Measurements from ENCODE around the gene RASAL1.

Gene RASAL1

GRCh38 chr12:113096675-113097461 is 38.7 kb downstream of the RASAL1 start:
- DNase-seq (ENCODE audit: low read depth in 2 of 2), result no peak

- no peak for DNase-seq (ENCODE audit: low read depth in 2 of 2)
These were observed 40.2 kb downstream of the RASAL1 start for GRCh38 chr12:113095405-113095804.

- no peak for DNase-seq (ENCODE audit: low read depth in 2 of 2)
These were observed 40.8 kb downstream of the RASAL1 start for GRCh38 chr12:113094738-113095137.

- DNase-seq (ENCODE audit: low read depth in 2 of 2), result no peak
These were observed 42.0 kb downstream of the RASAL1 start for GRCh38 chr12:113093409-113094101.

GRCh38 chr12:113092607-113093408 is 42.8 kb downstream of the RASAL1 start:
- DNase-seq (ENCODE audit: low read depth in 2 of 2), result no peak

DNA sequence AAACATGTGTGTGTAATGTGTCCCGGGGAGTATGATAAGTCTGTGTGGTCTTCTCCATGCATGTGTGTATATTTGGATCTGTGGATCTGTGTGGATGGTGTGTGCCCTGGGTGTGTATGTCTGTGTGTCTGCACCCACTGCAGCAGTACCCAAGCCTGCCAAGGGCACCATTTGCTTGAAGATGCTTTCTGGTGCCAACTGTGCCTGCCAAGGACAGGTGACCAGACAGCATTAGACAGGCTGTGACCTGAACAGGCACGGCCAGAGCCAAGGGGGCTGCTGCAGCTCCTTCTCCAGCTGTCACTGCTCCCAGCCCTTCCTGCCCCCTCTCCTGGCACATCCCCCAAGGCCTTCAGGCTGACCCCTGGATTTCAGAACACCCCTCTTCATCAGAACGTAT is 44.1 kb downstream of the RASAL1 start:
- no peak for DNase-seq (ENCODE audit: low read depth in 2 of 2)

GRCh38 chr12:113090740-113091139 is 44.8 kb downstream of the RASAL1 start:
- no peak for DNase-seq (ENCODE audit: low read depth in 2 of 2)

DNA sequence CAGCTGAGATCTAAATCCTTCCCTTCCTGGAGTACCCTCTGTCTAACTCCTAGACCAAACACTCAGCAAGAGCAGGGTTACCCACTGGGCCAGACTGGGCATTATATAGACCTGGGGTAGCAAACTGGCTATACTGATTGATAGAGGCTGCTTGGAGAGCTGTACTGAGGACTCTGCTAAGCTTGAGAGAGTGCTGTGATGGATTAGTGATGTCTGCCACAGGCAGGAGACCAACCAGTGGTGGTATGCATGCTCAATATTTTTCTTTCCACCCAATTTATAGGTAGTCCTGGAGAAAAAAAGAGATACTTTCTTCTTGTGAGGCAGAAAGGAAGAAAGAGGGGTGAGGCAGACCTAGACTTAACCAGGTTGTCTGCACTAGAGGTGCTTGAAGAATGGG is 45.7 kb downstream of the RASAL1 start:
- DNase-seq (ENCODE audit: low read depth in 2 of 2), result no peak

- peak; percentile 16 to 36 for DNase-seq (ENCODE audit: low read depth in 2 of 2)
These were observed 46.4 kb downstream of the RASAL1 start for GRCh38 chr12:113088971-113089756.

DNA sequence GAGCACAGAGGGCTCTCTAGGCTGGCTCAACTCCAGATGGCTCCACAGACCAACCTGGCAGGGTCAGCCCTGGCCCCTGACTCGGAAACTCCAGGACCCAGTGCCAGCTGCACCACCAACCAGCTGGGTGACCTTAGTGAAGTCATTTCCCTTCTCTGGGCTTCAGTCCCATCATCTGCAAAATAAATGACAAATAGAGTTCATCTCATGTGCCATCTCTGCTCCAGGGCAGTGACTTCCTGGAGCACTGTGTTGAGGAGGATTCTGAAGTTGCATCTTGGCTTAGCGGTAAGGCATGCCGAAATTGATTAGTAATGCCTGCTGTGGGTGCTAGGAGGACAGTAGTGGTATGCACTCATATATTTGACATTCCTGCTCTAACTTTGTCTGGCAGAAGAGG is 47.5 kb downstream of the RASAL1 start:
- no peak for DNase-seq (ENCODE audit: low read depth in 2 of 2)

DNA sequence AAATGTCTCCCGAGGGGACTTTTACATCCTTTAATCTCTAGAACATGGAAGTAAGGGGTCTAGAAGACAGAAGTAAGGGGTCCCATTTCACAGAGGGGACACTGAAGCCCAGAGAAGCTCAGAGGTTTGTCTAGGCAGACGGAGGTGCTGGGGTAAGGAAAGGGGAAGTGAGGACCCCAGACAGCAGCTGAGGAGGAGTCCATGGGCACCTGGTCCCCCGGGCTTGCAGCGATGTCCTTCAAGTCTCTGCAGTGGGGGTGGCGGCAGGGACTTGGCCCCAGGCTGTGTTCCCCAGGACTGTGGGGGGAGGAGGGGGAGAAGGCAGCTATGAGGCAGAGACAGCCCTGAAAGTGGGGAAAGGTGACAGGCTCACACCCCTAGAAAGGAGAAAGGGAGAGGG is 48.4 kb downstream of the RASAL1 start:
- no peak for DNase-seq (ENCODE audit: low read depth in 2 of 2)

DNA sequence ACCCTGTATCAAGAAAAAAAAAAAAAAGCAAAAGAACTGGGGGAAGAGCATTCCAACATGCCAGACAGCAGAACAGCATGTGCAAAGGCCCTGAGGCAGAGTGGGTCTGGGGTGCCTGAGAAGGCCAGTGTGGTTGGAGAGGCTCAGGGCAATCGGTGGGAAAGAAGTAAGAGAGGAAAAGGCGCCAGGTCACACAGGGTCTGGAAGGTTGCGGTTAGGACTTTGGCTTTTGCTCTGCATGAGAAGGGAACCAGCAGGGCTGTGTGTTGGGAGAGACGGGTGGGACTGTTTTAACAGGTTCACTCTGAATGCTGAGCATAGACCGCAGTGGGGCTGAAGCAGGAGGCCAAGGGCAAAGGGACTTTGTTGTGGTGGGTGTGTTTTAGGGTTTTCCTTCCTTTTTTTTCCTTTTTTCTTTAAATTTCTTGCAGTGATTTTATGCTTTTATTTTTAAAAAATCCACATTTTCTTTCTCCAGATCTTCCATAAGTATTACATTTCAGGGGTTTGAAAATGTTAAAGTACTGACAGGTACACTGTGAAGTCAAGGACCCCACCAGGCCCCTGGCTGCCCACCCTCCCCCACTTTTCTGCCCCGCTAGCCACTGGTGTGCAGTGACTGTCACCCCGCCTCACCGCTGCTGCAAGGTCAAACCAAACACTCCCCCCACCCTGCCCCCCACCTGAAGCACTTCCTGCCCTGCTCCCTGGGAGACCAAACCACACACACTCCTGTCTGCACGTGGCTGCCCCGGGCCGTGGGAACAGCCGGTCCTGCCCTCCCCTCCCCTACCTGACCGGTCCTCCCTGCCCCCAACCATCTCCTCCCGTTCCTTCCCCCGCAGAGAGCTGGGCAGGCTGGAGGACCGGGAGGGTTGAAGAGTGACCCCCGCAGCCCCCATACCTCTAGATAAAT is 49.1 kb downstream of the RASAL1 start:
- peak in 1 of 2 donors; percentile 21 for DNase-seq (ENCODE audit: low read depth in 2 of 2)

- DNase-seq (ENCODE audit: low read depth in 2 of 2), result no peak
These were observed 51.6 kb downstream of the RASAL1 start for GRCh38 chr12:113083863-113084435.

DNA sequence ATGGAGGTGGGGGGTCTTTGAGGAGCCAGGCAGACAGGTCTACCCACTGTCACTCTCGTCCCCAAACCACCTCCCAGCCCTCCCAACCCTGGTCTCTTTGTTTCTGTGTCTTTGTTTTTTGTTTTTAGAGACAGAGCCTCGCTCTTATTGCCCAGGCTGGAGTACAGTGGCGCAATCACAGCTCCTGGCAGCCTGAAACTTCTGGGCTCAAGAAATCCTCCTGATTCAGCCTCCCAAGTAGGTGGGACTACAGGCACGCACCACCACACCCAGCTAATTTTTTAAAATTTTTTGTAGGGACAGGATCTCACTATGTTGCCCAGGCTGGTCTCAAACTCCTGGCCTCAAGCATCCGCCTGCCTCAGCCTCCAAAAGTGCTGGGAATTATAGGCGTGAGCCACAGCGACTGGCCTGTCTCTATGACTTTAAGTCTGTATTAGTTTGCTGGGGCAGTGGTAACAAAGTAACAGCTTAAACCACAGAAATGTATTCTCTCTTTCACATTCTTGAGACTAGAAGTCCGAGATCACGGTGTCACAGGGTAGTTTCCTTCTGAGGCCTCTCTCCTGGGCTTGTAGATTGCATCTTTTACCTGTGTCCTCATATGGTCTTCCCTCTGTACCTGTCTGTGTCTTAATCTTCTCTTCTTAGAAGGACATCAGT is 52.9 kb downstream of the RASAL1 start:
- no peak for DNase-seq (ENCODE audit: low read depth in 2 of 2)

DNA sequence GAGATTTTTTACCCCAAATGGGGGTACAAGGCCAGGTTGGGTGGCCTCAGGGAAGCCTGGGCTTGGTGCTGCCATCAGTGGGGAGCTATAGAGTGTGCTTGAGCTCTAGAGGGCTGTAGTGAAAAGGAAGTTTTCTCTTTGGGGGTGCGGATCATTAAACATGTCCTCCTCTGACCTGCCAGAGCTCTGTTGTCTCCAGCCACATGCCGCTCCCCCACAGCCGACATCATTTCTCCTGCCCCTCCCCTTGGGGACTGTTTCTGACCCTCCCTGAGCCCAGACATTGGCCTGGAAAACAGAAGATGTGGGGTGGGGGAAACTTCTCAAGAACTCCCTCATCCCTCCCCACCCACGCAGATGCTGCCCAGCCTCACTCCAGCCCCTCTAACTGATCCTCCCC is 53.7 kb downstream of the RASAL1 start:
- DNase-seq (ENCODE audit: low read depth in 2 of 2), result no peak

DNA sequence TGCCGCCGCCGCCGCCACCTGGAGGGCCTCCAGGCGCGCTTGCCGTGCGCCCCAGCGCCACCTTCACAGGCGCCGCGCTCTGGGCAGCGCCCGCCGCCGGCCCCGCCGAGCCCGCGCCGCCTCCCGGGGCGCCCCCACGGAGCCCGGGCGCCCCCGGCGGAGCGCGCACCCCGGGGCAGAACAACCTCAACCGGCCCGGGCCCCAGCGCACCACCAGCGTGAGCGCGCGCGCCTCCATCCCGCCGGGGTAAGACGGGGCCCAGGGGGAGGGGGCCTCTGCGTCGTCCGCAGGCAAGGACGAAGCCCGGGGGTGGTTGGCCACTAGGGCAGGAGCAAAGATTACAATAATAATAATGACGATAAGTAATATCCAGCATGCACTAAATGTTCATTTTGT is 57.7 kb downstream of the RASAL1 start:
- no peak for DNase-seq (ENCODE audit: low read depth in 2 of 2)

DNA sequence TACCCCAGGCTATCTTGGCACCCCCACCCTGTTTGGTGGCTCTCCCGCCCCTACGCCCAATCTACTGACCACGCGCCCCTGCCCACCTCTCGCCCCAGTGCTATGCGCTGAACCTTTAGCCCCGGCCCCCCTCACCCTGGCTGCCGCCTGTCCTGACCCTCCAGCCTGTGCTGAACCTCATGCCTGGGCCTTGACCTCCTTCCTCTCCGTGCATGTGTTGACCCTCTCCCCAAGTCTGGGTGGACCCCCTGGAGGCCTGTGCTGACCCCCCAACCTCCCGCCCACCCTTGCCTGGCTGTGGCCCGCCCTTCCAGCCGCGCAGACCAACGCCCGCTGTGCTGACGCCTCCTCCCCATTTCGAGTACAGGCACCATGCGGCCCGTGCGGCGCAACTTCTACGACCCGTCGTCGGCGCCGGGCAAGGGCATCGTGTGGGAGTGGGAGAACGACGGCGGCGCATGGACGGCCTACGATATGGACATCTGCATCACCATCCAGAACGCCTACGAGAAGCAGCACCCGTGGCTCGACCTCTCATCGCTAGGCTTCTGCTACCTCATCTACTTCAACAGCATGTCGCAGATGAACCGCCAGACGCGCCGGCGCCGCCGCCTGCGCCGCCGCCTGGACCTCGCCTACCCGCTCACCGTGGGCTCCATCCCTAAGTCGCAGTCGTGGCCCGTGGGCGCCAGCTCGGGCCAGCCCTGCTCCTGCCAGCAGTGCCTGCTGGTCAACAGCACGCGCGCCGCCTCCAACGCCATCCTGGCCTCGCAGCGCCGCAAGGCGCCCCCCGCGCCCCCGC is 58.3 kb downstream of the RASAL1 start:
- no peak for DNase-seq (ENCODE audit: low read depth in 2 of 2)

- no peak for DNase-seq (ENCODE audit: low read depth in 2 of 2)
These were observed 60.4 kb downstream of the RASAL1 start for GRCh38 chr12:113075137-113075683.

- no peak for DNase-seq (ENCODE audit: low read depth in 2 of 2)
These were observed 62.0 kb downstream of the RASAL1 start for GRCh38 chr12:113073586-113073985.
